GM12891 (cell line): ENCODE measurements around the gene NPBWR2.

ENCODE experiments used
- POLR2A ChIP-seq: IDR thresholded peaks from 2 replicates; pipeline ENCODE4 v1.6.1; 2011; ENCODE audit warnings: low read depth, low read length, control low read depth
- POLR2AphosphoS5 ChIP-seq: IDR thresholded peaks from 2 replicates; pipeline ENCODE4 v1.6.1; 2011; ENCODE audit warnings: low read depth, low read length, control low read depth
- SPI1 ChIP-seq: IDR thresholded peaks from 2 replicates; pipeline ENCODE4 v1.6.1; 2011; ENCODE audit warnings: low read depth, low read length, control low read depth

DNA sequence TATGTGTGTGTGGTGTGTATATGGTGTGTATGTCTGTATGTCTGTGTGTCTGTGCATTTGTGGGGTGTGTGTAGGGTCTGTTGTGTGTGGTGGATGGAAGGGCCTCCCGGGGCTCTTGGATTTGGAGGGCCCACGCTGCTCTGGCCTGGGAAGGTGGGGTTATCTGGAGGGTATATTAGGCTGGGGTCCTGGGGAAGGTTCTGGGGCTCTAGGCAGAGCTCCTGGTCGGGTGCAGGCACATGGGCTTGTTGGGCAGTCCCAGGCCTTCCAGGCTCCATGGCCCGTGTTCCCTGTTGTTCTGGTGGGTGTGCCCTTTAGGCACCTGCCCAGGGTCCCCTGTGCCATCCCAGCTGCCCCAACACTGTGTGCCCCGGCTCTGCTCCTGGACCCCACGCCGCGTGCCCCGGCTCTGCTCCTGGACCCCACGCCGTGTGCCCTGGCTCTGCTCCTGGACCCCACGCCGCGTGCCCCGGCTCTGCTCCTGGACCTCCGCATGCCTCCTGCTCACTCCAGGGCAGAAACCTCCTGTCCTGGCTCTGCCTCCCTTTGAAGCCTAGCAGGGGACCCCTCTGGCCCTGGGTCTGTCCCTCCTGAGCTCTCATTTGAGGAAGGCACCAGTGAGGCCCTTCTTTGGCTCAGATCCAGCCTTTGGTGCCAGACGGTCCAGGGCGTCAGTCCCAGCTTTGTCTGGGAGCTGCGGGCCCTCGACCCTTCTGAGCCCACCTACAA lies 46.7 kb upstream of the NPBWR2 start:
- no peak for TF ChIP-seq POLR2AphosphoS5
- no peak for TF ChIP-seq POLR2A
- TF ChIP-seq SPI1: no peak
